Measurements from ENCODE around the gene TEX29.

DNA sequence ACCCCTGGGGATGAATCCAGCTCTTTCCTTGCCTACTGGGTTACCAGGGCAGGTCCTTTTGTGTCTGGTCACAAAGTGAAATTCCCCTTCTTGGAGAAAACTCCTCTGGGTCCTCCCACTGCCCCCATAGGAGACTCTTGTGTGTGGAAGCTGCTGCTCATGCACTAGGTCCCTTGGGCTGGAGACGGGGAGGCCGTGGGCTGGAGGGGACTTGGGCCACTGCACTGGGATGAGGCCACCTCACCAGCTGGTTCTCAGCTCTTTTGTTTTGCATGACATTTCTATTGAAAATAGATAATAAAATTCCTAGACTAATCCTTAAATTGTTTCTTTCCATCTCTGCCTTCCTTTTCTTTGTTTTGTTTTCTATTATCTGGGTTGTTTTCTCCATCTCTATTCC lies 62.4 kb downstream of the TEX29 start:
- TF ChIP-seq, protein P1, sequence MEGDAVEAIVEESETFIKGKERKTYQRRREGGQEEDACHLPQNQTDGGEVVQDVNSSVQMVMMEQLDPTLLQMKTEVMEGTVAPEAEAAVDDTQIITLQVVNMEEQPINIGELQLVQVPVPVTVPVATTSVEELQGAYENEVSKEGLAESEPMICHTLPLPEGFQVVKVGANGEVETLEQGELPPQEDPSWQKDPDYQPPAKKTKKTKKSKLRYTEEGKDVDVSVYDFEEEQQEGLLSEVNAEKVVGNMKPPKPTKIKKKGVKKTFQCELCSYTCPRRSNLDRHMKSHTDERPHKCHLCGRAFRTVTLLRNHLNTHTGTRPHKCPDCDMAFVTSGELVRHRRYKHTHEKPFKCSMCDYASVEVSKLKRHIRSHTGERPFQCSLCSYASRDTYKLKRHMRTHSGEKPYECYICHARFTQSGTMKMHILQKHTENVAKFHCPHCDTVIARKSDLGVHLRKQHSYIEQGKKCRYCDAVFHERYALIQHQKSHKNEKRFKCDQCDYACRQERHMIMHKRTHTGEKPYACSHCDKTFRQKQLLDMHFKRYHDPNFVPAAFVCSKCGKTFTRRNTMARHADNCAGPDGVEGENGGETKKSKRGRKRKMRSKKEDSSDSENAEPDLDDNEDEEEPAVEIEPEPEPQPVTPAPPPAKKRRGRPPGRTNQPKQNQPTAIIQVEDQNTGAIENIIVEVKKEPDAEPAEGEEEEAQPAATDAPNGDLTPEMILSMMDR (IDR thresholded peaks at IDR 0.05): no peak
- TF ChIP-seq ETV6 (CRISPR knock-in tag; IDR thresholded peaks at IDR 0.05) (no peak), IRF2 (CRISPR knock-in tag; IDR thresholded peaks at IDR 0.05; ENCODE audit: borderline replicate concordance, low read depth) (no peak), FOXJ3 (CRISPR knock-in tag; IDR thresholded peaks at IDR 0.05; ENCODE audit: borderline replicate concordance) (no peak), KAT7 (CRISPR knock-in tag; IDR thresholded peaks at IDR 0.05; ENCODE audit: borderline replicate concordance) (no peak)
- TF ChIP-seq, protein P2, sequence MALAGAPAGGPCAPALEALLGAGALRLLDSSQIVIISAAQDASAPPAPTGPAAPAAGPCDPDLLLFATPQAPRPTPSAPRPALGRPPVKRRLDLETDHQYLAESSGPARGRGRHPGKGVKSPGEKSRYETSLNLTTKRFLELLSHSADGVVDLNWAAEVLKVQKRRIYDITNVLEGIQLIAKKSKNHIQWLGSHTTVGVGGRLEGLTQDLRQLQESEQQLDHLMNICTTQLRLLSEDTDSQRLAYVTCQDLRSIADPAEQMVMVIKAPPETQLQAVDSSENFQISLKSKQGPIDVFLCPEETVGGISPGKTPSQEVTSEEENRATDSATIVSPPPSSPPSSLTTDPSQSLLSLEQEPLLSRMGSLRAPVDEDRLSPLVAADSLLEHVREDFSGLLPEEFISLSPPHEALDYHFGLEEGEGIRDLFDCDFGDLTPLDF (CRISPR knock-in tag; IDR thresholded peaks at IDR 0.05): no peak
